ENCODE measurements around the gene OGA. TPM values are rescaled to one million over a fixed set of nuclear protein-coding genes. Genes with fewer than 3 reads are reported as not detected.

The OGA gene
- total and polyA plus RNA-seq, 9 of the 15 experiments (the other 6 are each of a cell fraction or from before 2014, with no cell fraction given): 13.5 to 73.5 (median 59.5) TPM

GRCh38 chr10:101840741-101841453 is 22.7 kb upstream of the OGA start (continued):
- TF ChIP-seq, protein P1, sequence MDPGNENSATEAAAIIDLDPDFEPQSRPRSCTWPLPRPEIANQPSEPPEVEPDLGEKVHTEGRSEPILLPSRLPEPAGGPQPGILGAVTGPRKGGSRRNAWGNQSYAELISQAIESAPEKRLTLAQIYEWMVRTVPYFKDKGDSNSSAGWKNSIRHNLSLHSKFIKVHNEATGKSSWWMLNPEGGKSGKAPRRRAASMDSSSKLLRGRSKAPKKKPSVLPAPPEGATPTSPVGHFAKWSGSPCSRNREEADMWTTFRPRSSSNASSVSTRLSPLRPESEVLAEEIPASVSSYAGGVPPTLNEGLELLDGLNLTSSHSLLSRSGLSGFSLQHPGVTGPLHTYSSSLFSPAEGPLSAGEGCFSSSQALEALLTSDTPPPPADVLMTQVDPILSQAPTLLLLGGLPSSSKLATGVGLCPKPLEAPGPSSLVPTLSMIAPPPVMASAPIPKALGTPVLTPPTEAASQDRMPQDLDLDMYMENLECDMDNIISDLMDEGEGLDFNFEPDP (CRISPR knock-in tag; IDR thresholded peaks at IDR 0.05): no peak
- TF ChIP-seq MYC (IDR thresholded peaks at IDR 0.05; ENCODE audit: low read depth, low read length) (peak; percentile 39; the same call in 1 of the 2 replicates), MYC (CRISPR knock-in tag; IDR thresholded peaks at IDR 0.05; ENCODE audit: borderline replicate concordance, low read depth) (no peak), REST (IDR thresholded peaks at IDR 0.05; ENCODE audit: borderline replicate concordance) (peak; percentile 84), REST (CRISPR knock-in tag; IDR thresholded peaks at IDR 0.05; ENCODE audit: low read depth) (no peak), IRF2 (CRISPR knock-in tag; IDR thresholded peaks at IDR 0.05) (no peak), ZNF354B (CRISPR knock-in tag; IDR thresholded peaks at IDR 0.05) (no peak), TARDBP (IDR thresholded peaks at IDR 0.05) (no peak), NR3C1 (CRISPR knock-in tag; IDR thresholded peaks at IDR 0.05) (no peak), BCOR (IDR thresholded peaks at IDR 0.05) (no peak), ETV5 (CRISPR knock-in tag; IDR thresholded peaks at IDR 0.05; ENCODE audit: low read depth) (no peak), ZBTB8A (IDR thresholded peaks at IDR 0.05; ENCODE audit: partially characterized antibody) (no peak), FOXK1 (CRISPR knock-in tag; IDR thresholded peaks at IDR 0.05; ENCODE audit: borderline replicate concordance) (no peak)
- TF ChIP-seq, protein P2, sequence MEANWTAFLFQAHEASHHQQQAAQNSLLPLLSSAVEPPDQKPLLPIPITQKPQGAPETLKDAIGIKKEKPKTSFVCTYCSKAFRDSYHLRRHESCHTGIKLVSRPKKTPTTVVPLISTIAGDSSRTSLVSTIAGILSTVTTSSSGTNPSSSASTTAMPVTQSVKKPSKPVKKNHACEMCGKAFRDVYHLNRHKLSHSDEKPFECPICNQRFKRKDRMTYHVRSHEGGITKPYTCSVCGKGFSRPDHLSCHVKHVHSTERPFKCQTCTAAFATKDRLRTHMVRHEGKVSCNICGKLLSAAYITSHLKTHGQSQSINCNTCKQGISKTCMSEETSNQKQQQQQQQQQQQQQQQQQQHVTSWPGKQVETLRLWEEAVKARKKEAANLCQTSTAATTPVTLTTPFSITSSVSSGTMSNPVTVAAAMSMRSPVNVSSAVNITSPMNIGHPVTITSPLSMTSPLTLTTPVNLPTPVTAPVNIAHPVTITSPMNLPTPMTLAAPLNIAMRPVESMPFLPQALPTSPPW (CRISPR knock-in tag; IDR thresholded peaks at IDR 0.05): no peak; the same call in 1 of the 2 replicates
- TF ChIP-seq, protein P3, sequence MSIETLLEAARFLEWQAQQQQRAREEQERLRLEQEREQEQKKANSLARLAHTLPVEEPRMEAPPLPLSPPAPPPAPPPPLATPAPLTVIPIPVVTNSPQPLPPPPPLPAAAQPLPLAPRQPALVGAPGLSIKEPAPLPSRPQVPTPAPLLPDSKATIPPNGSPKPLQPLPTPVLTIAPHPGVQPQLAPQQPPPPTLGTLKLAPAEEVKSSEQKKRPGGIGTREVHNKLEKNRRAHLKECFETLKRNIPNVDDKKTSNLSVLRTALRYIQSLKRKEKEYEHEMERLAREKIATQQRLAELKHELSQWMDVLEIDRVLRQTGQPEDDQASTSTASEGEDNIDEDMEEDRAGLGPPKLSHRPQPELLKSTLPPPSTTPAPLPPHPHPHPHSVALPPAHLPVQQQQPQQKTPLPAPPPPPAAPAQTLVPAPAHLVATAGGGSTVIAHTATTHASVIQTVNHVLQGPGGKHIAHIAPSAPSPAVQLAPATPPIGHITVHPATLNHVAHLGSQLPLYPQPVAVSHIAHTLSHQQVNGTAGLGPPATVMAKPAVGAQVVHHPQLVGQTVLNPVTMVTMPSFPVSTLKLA (conservative IDR thresholded peaks at IDR 0.05): 0 out of 4 replicates have a peak, but pooled peaks of 1 of the 2 experiments have one; percentile 34

All from K562 (cell line).